Calu3 (cell line): Measurements from ENCODE around the gene ADGRL2. TPM values are rescaled to one million over a fixed set of nuclear protein-coding genes. Genes with fewer than 3 reads are reported as not detected.

Experiments
- BruUV-seq: library from RNA; stranded (reverse); fragments of 400-500 nt; replicated peaks from 2 replicates; lab custom pipeline; 2021; lab: Mats Ljungman, UMichigan
- CTCF ChIA-PET: fragments of 300-600 bp; sonication (Branson Sonifier 250); formaldehyde crosslinking; loops from one replicate; lab custom pipeline; 2022; ENCODE audit warnings: antibody characterized with exemption; lab: Charles Lee
- DNase-seq: peaks from one replicate; pipeline ENCODE4 v3.0.0; 2022
- H3K27ac Mint-ChIP-seq: one replicate; pipeline ENCODE4 v1.8.0; 2022; ENCODE audit warnings: mixed read lengths; ENCODE audit not compliant: unreplicated experiment
- H3K27me3 Mint-ChIP-seq: one replicate; pipeline ENCODE4 v1.8.0; 2022; ENCODE audit warnings: mixed read lengths; ENCODE audit not compliant: unreplicated experiment
- H3K36me3 Mint-ChIP-seq: one replicate; pipeline ENCODE4 v1.8.0; 2022; ENCODE audit warnings: mild to moderate bottlenecking, moderate library complexity, mixed read lengths; ENCODE audit not compliant: insufficient read depth, unreplicated experiment
- H3K4me1 Mint-ChIP-seq: one replicate; pipeline ENCODE4 v1.8.0; 2022; ENCODE audit warnings: mild to moderate bottlenecking, low read depth, mixed read lengths; ENCODE audit not compliant: unreplicated experiment
- H3K4me3 Mint-ChIP-seq: one replicate; pipeline ENCODE4 v1.8.0; 2022; ENCODE audit warnings: mild to moderate bottlenecking, low read depth, moderate library complexity, mixed read lengths; ENCODE audit not compliant: unreplicated experiment
- H3K9me3 Mint-ChIP-seq: one replicate; pipeline ENCODE4 v1.8.0; 2022; ENCODE audit warnings: low read depth, mixed read lengths; ENCODE audit not compliant: unreplicated experiment
- CTCF ChIP-seq: fragments of 200-600 bp; IDR thresholded peaks from one replicate; pipeline ENCODE4 v1.8.0; 2022; ENCODE audit warnings: antibody characterized with exemption; ENCODE audit not compliant: unreplicated experiment
- intact Hi-C: fragments of 100-400 bp; cut with micrococcal nuclease; formaldehyde crosslinking; loops from one replicate; pipeline ENCODE4 v1.10.0; 2022; ENCODE audit not compliant: unreplicated experiment
- total RNA-seq: library from RNA; stranded (reverse); gene quantifications from 2 replicates; pipeline ENCODE4 v1.2.3, GENCODE V29; 2022

Gene ADGRL2
- total RNA-seq, 1 experiment from 2014 or later, result 72.3 TPM

- TF ChIP-seq CTCF, result no peak
- no peaks in the 10 kb centered on the region for H3K27me3 Mint-ChIP-seq
- DNase-seq, result no peak
- H3K9me3 Mint-ChIP-seq, result no peaks in the 10 kb centered on the region
- H3K4me1 Mint-ChIP-seq, result no peaks in the 10 kb centered on the region
- no peaks in the 10 kb centered on the region for H3K36me3 Mint-ChIP-seq
- intact Hi-C loops, result no loop called here
- no peak overlapping the region for H3K27ac Mint-ChIP-seq
- CTCF ChIA-PET, result interaction anchor here (0.9 kb wide), 1 partner anchor 31 kb away, joined by 3 read pairs; no protein-coding TSS in a partner anchor
- no peak overlapping the region for H3K4me3 Mint-ChIP-seq
- BruUV-seq, result no TSS peak
Measured at GRCh38 chr1:82001345-82001744, 200.6 kb downstream of the ADGRL2 start.

GRCh38 chr1:82007804-82008203, 207.1 kb downstream of the ADGRL2 start:
- CTCF ChIA-PET, result no interaction called here

GRCh38 chr1:82013702-82014101, 213.0 kb downstream of the ADGRL2 start:
- no peaks in the 10 kb centered on the region for H3K27me3 Mint-ChIP-seq
- BruUV-seq, result no TSS peak
- no peaks in the 10 kb centered on the region for H3K36me3 Mint-ChIP-seq
- CTCF ChIA-PET, result no interaction called here
- intact Hi-C loops, result no loop called here
- no peaks in the 10 kb centered on the region for H3K9me3 Mint-ChIP-seq
- H3K4me3 Mint-ChIP-seq, result no peak overlapping the region
- no peak for DNase-seq
- no peaks in the 10 kb centered on the region for H3K4me1 Mint-ChIP-seq
- no peak for TF ChIP-seq CTCF
- H3K27ac Mint-ChIP-seq, result no peak overlapping the region

More at GRCh38 chr1:82007804-82008203, 207.1 kb downstream of the ADGRL2 start:
- no peak overlapping the region for H3K4me3 Mint-ChIP-seq
- BruUV-seq, result no TSS peak
- H3K27ac Mint-ChIP-seq, result no peak overlapping the region
- intact Hi-C loops, result no loop called here
- H3K9me3 Mint-ChIP-seq, result no peaks in the 10 kb centered on the region
- DNase-seq, result no peak
- TF ChIP-seq CTCF, result no peak
- H3K27me3 Mint-ChIP-seq, result no peaks in the 10 kb centered on the region
- H3K36me3 Mint-ChIP-seq, result no peaks in the 10 kb centered on the region
- H3K4me1 Mint-ChIP-seq, result no peaks in the 10 kb centered on the region

GRCh38 chr1:82015444-82015843, 214.7 kb downstream of the ADGRL2 start:
- no peaks in the 10 kb centered on the region for H3K27me3 Mint-ChIP-seq
- peaks cover 3% of the 10 kb centered on the region for H3K9me3 Mint-ChIP-seq
- intact Hi-C loops, result no loop called here
- peaks cover 8% of the 10 kb centered on the region for H3K4me1 Mint-ChIP-seq
- BruUV-seq, result no TSS peak
- H3K4me3 Mint-ChIP-seq, result no peak overlapping the region
- no peak for DNase-seq
- no peaks in the 10 kb centered on the region for H3K36me3 Mint-ChIP-seq
- no peak for TF ChIP-seq CTCF
- no peak overlapping the region for H3K27ac Mint-ChIP-seq
- CTCF ChIA-PET, result no interaction called here
